Measurements from ENCODE around the gene TMEM179B. TPM values are rescaled to one million over a fixed set of nuclear protein-coding genes. Genes with fewer than 3 reads are reported as not detected.

Gene TMEM179B
- total and polyA plus RNA-seq, 9 of the 15 experiments (the other 6 are each of a cell fraction or from before 2014, with no cell fraction given), result 27.7 to 105 (median 37.0) TPM

DNA sequence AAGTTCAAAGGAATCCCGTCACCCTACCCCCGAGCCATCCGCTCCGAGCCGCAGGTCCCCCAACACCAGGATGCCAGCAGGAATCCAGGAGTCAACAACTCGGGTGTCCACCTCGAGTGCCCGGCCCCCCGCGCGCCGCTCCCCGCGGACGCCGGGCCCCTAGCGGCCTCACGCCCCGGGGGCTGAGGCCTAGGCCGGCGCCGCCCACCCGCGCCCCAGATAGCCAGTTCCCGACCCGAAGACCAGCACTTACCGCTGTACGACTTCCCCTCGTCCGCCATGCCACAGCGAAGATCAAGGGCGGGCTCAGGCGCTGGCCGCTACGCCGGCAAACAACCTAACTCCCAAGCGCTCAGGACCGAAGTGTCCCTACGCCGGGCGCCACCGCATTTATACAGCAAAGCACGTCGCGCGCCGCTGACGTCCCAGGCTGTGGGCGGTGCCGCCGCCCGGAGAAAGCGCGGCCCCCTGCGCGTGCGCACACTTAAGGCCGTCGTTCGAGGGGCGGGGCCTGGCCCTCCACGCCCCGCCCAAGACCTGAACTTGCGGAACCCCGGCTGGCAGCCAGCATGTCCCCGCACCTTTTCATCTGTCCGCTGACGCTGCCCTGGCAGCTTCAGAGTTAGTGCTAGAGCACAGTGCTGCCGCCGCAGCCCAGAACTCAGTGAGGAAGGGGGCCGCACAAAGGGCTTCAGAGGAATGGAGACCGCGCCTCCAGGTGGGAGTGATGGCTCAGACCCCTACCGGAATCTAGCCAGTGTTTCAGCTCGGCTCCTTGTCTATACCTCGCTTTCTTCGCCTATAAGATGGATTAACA, 18.1 kb downstream of the TMEM179B start, which contains the start of gene NXF1 (continued):
- peak; percentile 64; the same call in 1 of the 2 replicates for TF ChIP-seq ZKSCAN1 (IDR thresholded peaks at IDR 0.05; ENCODE audit: low read depth, low read length)
- no peak for TF ChIP-seq SIX5 (IDR thresholded peaks at IDR 0.05; ENCODE audit: borderline replicate concordance in 1 of 2, insufficient read depth in 1 of 2, low read depth in 1 of 2, low read length in 2 of 2)
- TF ChIP-seq FOXA3 (CRISPR knock-in tag; conservative IDR thresholded peaks at IDR 0.05 in 1 of 2, IDR thresholded peaks at IDR 0.05 in 1 of 2), result no peak
- TF ChIP-seq, protein P1, sequence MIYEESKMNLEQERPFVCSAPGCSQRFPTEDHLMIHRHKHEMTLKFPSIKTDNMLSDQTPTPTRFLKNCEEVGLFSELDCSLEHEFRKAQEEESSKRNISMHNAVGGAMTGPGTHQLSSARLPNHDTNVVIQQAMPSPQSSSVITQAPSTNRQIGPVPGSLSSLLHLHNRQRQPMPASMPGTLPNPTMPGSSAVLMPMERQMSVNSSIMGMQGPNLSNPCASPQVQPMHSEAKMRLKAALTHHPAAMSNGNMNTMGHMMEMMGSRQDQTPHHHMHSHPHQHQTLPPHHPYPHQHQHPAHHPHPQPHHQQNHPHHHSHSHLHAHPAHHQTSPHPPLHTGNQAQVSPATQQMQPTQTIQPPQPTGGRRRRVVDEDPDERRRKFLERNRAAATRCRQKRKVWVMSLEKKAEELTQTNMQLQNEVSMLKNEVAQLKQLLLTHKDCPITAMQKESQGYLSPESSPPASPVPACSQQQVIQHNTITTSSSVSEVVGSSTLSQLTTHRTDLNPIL (CRISPR knock-in tag; IDR thresholded peaks at IDR 0.05), result peak; percentile 54; the same call in 1 of the 2 replicates
- TF ChIP-seq BRCA1 (IDR thresholded peaks at IDR 0.05), result no peak
- TF ChIP-seq BRCA1 (CRISPR knock-in tag; IDR thresholded peaks at IDR 0.05), result peak; percentile 30; the same call in 1 of the 2 replicates
- TF ChIP-seq, protein P2, sequence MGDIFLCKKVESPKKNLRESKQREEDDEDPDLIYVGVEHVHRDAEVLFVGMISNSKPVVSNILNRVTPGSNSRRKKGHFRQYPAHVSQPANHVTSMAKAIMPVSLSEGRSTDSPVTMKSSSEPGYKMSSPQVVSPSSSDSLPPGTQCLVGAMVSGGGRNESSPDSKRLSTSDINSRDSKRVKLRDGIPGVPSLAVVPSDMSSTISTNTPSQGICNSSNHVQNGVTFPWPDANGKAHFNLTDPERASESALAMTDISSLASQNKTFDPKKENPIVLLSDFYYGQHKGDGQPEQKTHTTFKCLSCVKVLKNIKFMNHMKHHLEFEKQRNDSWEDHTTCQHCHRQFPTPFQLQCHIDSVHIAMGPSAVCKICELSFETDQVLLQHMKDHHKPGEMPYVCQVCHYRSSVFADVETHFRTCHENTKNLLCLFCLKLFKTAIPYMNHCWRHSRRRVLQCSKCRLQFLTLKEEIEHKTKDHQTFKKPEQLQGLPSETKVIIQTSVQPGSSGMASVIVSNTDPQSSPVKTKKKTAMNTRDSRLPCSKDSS (IDR thresholded peaks at IDR 0.05; ENCODE audit: low read depth, partially characterized antibody), result no peak
- TF ChIP-seq, protein P3, sequence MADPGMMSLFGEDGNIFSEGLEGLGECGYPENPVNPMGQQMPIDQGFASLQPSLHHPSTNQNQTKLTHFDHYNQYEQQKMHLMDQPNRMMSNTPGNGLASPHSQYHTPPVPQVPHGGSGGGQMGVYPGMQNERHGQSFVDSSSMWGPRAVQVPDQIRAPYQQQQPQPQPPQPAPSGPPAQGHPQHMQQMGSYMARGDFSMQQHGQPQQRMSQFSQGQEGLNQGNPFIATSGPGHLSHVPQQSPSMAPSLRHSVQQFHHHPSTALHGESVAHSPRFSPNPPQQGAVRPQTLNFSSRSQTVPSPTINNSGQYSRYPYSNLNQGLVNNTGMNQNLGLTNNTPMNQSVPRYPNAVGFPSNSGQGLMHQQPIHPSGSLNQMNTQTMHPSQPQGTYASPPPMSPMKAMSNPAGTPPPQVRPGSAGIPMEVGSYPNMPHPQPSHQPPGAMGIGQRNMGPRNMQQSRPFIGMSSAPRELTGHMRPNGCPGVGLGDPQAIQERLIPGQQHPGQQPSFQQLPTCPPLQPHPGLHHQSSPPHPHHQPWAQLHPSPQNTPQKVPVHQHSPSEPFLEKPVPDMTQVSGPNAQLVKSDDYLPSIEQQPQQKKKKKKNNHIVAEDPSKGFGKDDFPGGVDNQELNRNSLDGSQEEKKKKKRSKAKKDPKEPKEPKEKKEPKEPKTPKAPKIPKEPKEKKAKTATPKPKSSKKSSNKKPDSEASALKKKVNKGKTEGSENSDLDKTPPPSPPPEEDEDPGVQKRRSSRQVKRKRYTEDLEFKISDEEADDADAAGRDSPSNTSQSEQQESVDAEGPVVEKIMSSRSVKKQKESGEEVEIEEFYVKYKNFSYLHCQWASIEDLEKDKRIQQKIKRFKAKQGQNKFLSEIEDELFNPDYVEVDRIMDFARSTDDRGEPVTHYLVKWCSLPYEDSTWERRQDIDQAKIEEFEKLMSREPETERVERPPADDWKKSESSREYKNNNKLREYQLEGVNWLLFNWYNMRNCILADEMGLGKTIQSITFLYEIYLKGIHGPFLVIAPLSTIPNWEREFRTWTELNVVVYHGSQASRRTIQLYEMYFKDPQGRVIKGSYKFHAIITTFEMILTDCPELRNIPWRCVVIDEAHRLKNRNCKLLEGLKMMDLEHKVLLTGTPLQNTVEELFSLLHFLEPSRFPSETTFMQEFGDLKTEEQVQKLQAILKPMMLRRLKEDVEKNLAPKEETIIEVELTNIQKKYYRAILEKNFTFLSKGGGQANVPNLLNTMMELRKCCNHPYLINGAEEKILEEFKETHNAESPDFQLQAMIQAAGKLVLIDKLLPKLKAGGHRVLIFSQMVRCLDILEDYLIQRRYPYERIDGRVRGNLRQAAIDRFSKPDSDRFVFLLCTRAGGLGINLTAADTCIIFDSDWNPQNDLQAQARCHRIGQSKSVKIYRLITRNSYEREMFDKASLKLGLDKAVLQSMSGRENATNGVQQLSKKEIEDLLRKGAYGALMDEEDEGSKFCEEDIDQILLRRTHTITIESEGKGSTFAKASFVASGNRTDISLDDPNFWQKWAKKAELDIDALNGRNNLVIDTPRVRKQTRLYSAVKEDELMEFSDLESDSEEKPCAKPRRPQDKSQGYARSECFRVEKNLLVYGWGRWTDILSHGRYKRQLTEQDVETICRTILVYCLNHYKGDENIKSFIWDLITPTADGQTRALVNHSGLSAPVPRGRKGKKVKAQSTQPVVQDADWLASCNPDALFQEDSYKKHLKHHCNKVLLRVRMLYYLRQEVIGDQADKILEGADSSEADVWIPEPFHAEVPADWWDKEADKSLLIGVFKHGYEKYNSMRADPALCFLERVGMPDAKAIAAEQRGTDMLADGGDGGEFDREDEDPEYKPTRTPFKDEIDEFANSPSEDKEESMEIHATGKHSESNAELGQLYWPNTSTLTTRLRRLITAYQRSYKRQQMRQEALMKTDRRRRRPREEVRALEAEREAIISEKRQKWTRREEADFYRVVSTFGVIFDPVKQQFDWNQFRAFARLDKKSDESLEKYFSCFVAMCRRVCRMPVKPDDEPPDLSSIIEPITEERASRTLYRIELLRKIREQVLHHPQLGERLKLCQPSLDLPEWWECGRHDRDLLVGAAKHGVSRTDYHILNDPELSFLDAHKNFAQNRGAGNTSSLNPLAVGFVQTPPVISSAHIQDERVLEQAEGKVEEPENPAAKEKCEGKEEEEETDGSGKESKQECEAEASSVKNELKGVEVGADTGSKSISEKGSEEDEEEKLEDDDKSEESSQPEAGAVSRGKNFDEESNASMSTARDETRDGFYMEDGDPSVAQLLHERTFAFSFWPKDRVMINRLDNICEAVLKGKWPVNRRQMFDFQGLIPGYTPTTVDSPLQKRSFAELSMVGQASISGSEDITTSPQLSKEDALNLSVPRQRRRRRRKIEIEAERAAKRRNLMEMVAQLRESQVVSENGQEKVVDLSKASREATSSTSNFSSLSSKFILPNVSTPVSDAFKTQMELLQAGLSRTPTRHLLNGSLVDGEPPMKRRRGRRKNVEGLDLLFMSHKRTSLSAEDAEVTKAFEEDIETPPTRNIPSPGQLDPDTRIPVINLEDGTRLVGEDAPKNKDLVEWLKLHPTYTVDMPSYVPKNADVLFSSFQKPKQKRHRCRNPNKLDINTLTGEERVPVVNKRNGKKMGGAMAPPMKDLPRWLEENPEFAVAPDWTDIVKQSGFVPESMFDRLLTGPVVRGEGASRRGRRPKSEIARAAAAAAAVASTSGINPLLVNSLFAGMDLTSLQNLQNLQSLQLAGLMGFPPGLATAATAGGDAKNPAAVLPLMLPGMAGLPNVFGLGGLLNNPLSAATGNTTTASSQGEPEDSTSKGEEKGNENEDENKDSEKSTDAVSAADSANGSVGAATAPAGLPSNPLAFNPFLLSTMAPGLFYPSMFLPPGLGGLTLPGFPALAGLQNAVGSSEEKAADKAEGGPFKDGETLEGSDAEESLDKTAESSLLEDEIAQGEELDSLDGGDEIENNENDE (IDR thresholded peaks at IDR 0.05; ENCODE audit: low read depth, low read length), result peak; percentile 8
- peak; percentile 98 for TF ChIP-seq GTF2F1 (IDR thresholded peaks at IDR 0.05; ENCODE audit: low read depth, low read length)
- TF ChIP-seq ETV6 (IDR thresholded peaks at IDR 0.05; ENCODE audit: borderline replicate concordance in 1 of 2, low read depth in 2 of 2, low read length in 1 of 2), result no peak
- peak; percentile 76 for TF ChIP-seq ETV6 (CRISPR knock-in tag; IDR thresholded peaks at IDR 0.05; ENCODE audit: borderline replicate concordance)
- TF ChIP-seq ZNF431 (CRISPR knock-in tag; IDR thresholded peaks at IDR 0.05), result peak; percentile 46; the same call in 1 of the 2 replicates
